NCI-H510A treated with DMSO at 0.1 percent for 48 hours (cell line): Measurements from ENCODE around the gene WAPL.
"Not testable (repeated sequence)": the region's sequence is repeated elsewhere in the genome, so short reads cannot be mapped to it uniquely, and the experiment has no call there.

ENCODE experiments used
- DNase-seq: peaks from one replicate; lab custom pipeline; 2025; lab: John Stamatoyannopoulos, UW

Gene WAPL, protein sequence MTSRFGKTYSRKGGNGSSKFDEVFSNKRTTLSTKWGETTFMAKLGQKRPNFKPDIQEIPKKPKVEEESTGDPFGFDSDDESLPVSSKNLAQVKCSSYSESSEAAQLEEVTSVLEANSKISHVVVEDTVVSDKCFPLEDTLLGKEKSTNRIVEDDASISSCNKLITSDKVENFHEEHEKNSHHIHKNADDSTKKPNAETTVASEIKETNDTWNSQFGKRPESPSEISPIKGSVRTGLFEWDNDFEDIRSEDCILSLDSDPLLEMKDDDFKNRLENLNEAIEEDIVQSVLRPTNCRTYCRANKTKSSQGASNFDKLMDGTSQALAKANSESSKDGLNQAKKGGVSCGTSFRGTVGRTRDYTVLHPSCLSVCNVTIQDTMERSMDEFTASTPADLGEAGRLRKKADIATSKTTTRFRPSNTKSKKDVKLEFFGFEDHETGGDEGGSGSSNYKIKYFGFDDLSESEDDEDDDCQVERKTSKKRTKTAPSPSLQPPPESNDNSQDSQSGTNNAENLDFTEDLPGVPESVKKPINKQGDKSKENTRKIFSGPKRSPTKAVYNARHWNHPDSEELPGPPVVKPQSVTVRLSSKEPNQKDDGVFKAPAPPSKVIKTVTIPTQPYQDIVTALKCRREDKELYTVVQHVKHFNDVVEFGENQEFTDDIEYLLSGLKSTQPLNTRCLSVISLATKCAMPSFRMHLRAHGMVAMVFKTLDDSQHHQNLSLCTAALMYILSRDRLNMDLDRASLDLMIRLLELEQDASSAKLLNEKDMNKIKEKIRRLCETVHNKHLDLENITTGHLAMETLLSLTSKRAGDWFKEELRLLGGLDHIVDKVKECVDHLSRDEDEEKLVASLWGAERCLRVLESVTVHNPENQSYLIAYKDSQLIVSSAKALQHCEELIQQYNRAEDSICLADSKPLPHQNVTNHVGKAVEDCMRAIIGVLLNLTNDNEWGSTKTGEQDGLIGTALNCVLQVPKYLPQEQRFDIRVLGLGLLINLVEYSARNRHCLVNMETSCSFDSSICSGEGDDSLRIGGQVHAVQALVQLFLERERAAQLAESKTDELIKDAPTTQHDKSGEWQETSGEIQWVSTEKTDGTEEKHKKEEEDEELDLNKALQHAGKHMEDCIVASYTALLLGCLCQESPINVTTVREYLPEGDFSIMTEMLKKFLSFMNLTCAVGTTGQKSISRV (N-terminal part only)

GRCh38 chr10:86521678-86522509 is at the start of gene WAPL:
Gene WAPL, minus strand, starts transcription at chr10:86521792. Its CDS starts 3,723 bp downstream, at chr10:86518069.
- DNase-seq = peak; percentile 85

DNA sequence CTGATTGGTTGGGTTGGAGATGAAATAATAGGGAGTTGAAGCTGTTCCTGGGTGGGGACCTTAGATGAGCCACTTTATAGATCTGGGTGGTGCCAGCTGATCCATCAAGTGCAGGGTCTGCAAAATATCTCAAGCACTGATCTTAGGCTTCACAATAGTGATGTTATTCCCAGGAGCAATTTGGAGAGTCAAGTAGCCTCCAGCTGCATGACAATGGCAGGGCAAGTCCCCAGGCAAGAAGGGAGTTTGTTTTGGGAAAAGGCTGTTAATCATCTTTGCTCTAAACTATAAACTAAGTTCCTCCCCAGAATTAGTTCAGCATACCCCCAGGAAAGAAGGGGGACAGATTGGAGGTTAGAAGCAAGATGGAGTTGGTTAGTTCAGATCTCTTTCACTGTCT is 47.7 kb upstream of the WAPL start:
- no peak for DNase-seq

DNA sequence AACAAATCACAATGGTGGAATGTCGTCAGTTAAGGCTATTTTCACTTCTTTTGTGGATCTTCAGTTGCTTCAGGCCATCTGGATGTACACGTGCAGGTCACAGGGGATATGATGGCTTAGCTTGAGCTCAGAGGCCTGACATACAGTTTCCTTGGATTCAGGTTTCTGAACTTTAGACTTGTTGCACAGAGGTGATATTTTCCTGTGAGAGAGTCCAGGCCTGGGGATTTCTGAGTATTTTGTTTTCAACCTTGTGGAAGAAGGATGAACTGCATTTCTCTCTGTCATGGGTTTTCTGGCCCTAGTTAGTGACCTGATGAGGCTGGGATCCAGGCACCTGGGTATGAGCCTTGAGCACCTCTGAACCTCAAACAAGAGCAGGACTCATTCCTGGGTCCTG is 44.9 kb upstream of the WAPL start:
- not testable (repeated sequence) for DNase-seq

- not testable (repeated sequence) for DNase-seq
These were observed 41.7 kb upstream of the WAPL start for GRCh38 chr10:86563338-86563737.

DNA sequence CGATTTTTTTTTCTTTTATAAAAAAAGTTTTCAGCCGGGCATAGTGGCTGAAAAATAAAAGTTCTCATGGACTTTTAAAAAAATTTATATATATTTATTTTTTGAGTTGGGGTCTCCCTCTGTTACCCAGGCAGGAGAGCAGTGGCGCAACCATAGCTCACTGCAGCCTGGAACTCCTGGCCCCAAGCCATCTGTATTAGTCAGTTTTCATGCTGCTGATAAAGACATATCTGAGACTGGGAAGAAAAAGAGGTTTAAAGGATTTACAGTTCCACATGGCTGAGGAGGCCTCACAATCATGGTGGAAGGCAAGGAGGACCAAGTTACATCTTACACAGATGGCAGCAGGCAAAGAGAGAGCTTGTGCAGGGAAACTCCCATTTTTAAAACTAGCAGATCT is 37.1 kb upstream of the WAPL start:
- not testable (repeated sequence) for DNase-seq

DNA sequence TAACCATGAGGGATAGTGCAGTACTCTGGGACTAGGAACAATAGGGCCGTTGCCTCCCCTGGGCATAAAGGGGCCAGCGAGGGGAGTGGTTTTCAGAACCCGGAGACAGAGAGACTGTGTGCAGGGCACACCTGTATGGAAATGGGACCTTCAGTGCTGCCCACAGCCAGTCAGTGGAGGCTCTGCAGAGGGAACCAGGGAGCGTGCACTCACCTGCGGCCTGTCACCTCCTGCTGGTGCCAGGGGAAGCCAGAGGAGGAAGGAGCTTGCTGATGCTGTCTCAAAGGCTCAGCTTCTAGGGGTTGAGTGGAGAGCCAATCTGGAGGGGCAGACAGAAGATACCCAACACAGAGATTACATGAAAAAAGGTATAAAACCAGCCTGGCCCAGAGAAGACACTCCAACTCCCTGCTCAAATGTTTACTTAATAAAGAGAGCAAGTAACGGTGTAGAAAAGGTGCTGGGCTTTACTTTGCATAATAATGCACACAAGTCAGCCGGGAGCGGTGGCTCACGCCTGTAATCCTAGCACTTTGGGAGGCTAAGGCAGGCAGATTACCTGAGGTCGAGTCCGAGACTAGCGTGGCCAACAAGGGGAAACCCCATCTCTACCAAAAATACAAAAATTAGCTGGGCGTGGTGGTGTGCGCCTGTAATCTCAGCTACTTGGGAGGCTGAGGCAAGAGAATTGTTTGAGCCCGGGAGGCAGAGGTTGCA is 35.5 kb upstream of the WAPL start:
- peak; percentile 93 for DNase-seq

DNA sequence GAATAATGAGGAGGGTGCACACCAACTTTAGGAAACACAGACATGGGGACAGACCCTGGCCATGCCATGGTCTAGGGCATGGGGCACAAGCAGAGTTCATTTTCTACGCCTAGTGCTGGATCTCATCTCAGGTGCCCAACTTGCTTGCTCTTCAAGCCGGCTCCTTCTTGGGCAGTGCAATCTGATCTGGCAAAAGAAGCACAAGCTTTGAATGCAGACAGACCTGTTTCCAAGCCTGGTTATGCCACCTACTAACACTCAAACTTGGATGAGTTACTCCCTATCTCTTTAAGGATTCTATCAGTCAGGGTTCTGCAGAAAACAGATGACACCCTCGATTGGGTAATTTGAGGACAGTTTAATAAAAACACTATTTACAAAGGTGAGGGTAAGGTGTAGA is 34.9 kb upstream of the WAPL start:
- no peak for DNase-seq

- DNase-seq = no peak
These were observed 32.0 kb upstream of the WAPL start for GRCh38 chr10:86553639-86554038.

GRCh38 chr10:86553213-86553612 is 31.6 kb upstream of the WAPL start:
- no peak for DNase-seq

- no peak for DNase-seq
These were observed 25.7 kb upstream of the WAPL start for GRCh38 chr10:86547296-86547695.

- peak; percentile 30 for DNase-seq
These were observed 23.5 kb upstream of the WAPL start for GRCh38 chr10:86545101-86545500.

GRCh38 chr10:86540016-86540415 is 18.4 kb upstream of the WAPL start:
- DNase-seq = no peak

GRCh38 chr10:86538547-86538946 is 17.0 kb upstream of the WAPL start:
- no peak for DNase-seq

DNA sequence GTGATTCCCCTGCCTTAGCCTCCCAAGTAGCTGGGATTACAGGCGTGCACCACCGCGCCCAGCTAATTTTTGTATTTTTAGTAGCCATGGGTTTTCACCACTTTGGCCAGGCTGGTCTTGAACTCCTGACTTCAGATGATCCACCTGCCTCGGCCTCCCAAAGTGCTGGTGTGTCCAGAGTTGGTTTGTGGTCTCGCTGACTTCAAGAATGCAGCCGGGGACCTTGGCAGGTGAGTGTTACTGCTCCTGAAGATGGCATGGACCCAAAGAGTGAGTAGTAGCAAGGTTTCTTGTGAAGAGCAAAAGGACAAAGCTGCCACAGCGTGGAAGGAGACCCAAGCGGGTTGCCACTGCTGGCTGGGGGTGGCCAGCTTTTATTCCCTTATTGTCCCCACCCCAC is 16.4 kb upstream of the WAPL start:
- DNase-seq = not testable (repeated sequence)

- no peak for DNase-seq
These were observed 14.8 kb upstream of the WAPL start for GRCh38 chr10:86536294-86536861.

DNA sequence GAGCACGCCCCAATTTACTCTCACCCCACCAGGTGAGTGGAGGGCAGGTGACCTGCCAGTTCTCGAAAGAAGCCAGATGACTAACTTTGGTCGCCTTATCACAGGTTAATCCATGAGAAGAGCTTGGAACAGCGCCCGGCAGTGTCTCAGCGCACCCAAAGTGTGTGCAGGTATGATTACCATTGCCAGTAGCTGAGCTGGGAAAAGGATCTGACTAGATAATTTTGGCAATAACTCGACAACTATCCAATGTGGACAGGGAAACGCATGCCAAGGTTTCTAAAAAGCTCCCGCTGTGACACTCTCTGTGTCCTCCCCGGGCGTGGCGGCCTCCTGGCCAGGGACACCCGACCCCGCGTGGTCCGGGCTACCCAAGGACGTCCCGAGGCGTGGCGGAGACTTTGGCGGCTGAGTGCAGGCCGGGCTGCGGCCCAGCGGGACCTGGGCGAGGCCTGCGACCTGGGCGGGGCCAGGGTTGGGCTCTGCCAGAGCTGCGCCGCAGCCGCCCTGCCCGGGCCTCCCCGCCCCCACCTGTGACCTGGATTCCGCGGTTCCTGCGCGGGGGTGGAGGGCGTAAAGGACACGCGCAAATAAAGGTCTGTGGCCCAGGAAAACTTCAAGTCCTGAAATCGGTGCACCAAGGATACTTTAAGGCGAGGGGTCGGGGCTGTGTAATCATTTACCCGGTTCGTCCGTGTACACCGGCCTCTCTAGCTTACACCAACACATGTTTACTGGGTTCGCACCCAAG is 13.7 kb upstream of the WAPL start:
- DNase-seq = peak; percentile 37

DNA sequence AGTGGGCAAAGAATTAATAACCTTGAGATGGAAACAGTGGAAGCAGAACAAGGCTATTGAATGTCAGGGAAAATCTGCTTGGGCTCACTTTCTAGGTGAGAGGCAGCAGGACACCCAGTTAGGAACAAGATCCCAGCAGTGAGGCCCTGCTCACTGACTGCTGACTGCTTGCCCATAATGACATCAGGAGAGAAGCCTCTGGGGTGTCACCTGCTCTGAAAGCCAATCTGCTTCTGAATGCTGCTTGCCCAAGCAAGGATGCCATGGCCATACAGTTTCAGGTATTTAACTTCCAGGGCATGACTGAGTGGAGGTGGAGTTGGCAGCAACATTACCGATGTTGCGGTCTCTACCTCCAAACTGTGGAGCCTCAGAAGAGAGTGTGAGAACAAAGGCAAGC is 11.7 kb upstream of the WAPL start:
- no peak for DNase-seq

DNA sequence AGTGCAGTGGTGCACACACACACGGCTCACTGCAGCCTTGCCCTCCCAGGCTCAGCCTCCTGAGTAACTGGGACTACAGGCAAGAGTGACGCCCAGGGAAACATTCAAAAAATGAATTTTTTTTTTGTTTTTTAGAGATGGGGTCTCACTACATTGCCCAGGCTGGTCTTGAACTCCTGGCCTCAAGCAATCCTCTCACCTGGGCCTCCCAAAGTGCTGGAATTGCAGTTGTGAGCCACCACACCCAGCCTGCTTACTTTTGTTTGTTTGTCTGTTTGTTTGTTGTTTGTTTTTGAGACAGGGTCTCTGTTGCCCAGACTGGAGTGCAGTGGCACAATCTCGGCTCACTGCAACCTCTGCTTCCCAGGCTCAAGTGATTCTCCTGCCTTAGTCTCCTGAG is 7.1 kb upstream of the WAPL start:
- DNase-seq = not testable (repeated sequence)

DNA sequence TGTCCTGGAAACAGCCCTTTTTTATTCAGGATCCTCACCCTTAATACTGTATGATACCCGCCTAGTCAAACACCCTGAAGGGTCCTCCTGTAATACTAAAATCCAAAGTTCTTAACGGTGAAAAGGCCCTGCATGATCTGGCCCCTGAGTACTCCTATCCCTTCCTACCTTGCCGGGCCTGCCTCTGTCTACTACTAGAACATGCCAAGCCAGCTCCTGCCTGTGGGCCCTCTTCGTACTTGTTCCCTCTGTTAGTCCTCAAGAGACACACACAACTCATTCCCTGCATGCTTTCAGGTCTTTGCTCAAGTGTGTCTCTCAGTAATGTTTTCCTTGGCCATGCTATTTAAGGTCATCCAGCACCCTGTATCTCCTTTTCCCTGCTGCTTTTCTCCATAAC is 5.0 kb upstream of the WAPL start:
- DNase-seq = no peak

DNA sequence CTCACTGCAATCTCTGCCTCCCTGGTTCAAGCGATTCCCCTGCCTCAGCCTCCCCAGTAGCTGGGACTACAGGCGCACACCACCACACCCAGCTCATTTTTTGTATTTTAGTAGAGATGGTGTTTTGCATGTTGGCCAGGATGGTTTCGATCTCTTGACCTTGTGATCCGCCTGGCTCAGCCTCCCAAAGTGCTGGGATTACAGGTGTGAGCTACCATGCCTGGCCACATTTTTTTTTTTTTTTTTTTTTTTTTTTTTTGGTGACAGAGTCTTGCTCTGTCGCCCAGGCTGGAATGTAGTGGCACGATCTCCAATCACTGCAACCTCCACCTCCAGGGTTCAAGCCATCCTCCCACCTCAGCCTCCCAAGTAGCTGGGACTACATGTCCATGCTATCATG is 4.1 kb upstream of the WAPL start:
- DNase-seq = not testable (repeated sequence)
